Lower leg skin (tissue), 4 donors: Measurements from ENCODE around the gene NOSIP. TPM values are rescaled to one million over a fixed set of nuclear protein-coding genes. Genes with fewer than 3 reads are reported as not detected.

Experiments
- DNase-seq, 2 donors: peaks; one replicate each; pipeline ENCODE4 v3.0.0-alpha.2; 2019; ENCODE audit warnings: low spot score in 2 of 2
- H3K4me3 ChIP-seq: fragments of 200-600 bp; sonication (generic); 2 replicates; pipeline ENCODE4 v1.5.1; 2017; ENCODE audit warnings: mild to moderate bottlenecking, low read depth; ENCODE audit not compliant: poor library complexity, severe bottlenecking
- CTCF ChIP-seq, 3 donors: fragments of 450-650 bp; IDR thresholded peaks; one replicate each; pipeline ENCODE4 v1.5.1; 2016; ENCODE audit warnings: antibody characterized with exemption in 3 of 3, mild to moderate bottlenecking in 3 of 3, moderate library complexity in 2 of 3
- POLR2A ChIP-seq, 2 donors: fragments of 450-650 bp; IDR thresholded peaks; one replicate each; pipeline ENCODE4 v1.6.1; 2016 to 2017; ENCODE audit warnings: antibody characterized with exemption in 2 of 2, mild to moderate bottlenecking in 1 of 2, moderate library complexity in 1 of 2
- whole genome bisulfite sequencing, 2 donors: methylation state at CpG; one replicate each; pipeline ENCODE4 v1.1.5; 2018; 5-methylcytosine and 5-hydroxymethylcytosine counted together
- intact Hi-C: fragments of 100-400 bp; cut with DNase I; formaldehyde crosslinking; loops from one replicate; pipeline ENCODE4 v1.15.0; 2023; ENCODE audit warnings: low total_unique reads
- total RNA-seq, 4 donors: library from RNA; depleted of rRNA; stranded (reverse); fragments of >200 nt; gene quantifications; one replicate each; pipeline ENCODE4 v1.1.0, GENCODE V29; 2016

The NOSIP gene
- total RNA-seq, 4 donors from 2014 or later = 62.0 to 84.8 (median 66.8) TPM

- peak in 1 of 2 donors; percentile 29 for DNase-seq
- no peak for TF ChIP-seq POLR2A (IDR thresholded peaks at IDR 0.05)
- TF ChIP-seq CTCF (IDR thresholded peaks at IDR 0.05) = no peak
- 50 to 58% methylated on average over 10 of the region's 10 CpGs for WGBS, 2 donors
- no peak overlapping the region for H3K4me3 ChIP-seq
- intact Hi-C loops = no loop called here
Measured at GRCh38 chr19:49553451-49554271, 26.7 kb downstream of the NOSIP start.

- DNase-seq = no peak
- H3K4me3 ChIP-seq = no peak overlapping the region
- intact Hi-C loops = no loop called here
- WGBS, 2 donors = 76 to 95% methylated on average over 11 of the region's 11 CpGs
- no peak for TF ChIP-seq POLR2A (IDR thresholded peaks at IDR 0.05)
- TF ChIP-seq CTCF (IDR thresholded peaks at IDR 0.05) = no peak
Measured at GRCh38 chr19:49552749-49553148, 27.6 kb downstream of the NOSIP start.

DNA sequence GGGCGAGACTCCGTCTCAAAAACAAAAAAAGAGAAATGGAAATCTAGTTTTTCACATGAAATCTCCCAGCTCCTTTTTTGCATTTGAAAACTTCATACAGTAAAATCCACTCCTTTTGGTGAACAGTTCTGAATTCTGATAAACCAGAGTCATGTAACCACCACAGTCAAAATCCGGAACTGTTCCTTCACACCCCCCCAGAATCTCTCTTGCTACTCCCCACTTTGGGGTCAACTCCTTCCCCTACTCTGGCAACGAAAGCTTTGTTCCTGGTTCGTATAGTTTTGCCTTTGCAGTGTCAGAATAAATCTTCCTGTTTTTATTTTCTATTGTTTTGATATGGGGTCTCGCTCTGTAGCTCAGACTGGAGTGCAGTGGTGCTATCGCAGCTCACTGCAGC is 28.8 kb downstream of the NOSIP start:
- H3K4me3 ChIP-seq = no peak overlapping the region
- WGBS, 2 donors = 83 to 86% methylated on average over 7 of the region's 7 CpGs
- DNase-seq = no peak
- TF ChIP-seq CTCF (IDR thresholded peaks at IDR 0.05) (no peak), POLR2A (IDR thresholded peaks at IDR 0.05) (no peak)
- intact Hi-C loops = no loop called here

DNA sequence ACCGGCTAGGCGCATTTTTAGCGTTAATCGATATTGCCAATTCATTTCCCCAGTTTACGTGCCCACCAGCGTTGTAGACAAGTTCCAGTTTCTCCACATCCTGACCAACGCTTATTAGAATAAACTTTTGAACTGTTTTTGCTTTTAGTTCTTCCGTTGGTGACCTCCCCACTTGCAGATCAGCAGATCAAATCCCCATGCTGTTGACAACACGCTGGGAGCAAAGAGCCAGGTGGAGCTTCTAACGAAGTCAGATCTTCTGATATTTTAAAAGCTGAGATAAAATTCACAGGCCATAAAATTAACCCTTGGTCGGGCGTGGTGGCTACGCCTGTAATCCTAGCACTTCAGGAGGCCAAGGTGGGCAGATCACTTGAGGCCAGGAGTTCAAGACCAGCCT is 31.3 kb downstream of the NOSIP start:
- H3K4me3 ChIP-seq = no peak overlapping the region
- intact Hi-C loops = no loop called here
- TF ChIP-seq POLR2A (IDR thresholded peaks at IDR 0.05) = no peak
- no peak for TF ChIP-seq CTCF (IDR thresholded peaks at IDR 0.05)
- DNase-seq = no peak
- WGBS, 2 donors = 74 to 78% methylated on average over 13 of the region's 13 CpGs

GRCh38 chr19:49546825-49547565 is 33.4 kb downstream of the NOSIP start:
- H3K4me3 ChIP-seq = no peak overlapping the region
- peak in 1 of 2 donors; percentile 81 for DNase-seq
- intact Hi-C loops = no loop called here
- 5 to 7% methylated on average over 9 of the region's 9 CpGs for WGBS, 2 donors
- TF ChIP-seq CTCF (IDR thresholded peaks at IDR 0.05) (peak in 1 of 3 donors; percentile 67), POLR2A (IDR thresholded peaks at IDR 0.05) (no peak)
